HG03280 (cell line): ENCODE measurements around the gene PIP5K1B.

Experiments used
- ATAC-seq: cut with Tn5 transposase; IDR thresholded peaks from one replicate; pipeline ENCODE4 v1.9.1; 2021; ENCODE audit warnings: mild to moderate bottlenecking, moderate library complexity; ENCODE audit not compliant: unreplicated experiment

The PIP5K1B gene

GRCh38 chr9:68763104-68763503 is 58.1 kb downstream of the PIP5K1B start:
- no peak for ATAC-seq

DNA sequence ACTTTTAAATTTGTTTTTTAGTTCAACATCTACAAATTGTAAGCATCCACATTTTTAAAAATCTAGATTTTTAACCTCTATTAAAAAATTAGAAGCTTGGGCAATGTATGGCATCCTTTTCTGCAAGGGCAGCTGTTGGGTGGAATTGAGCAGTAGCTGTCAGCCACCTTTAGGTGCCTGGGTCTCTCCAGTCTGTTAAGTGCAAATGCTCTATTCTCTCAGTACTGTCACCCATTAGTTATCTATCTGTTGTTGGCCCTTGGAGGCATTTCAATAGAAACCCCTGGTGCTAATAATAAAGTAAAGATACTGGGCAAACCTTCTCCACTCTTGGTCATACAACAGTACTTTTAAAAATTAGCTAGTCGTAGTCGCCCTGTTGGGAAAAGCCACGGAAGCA is 63.6 kb downstream of the PIP5K1B start:
- ATAC-seq = no peak

DNA sequence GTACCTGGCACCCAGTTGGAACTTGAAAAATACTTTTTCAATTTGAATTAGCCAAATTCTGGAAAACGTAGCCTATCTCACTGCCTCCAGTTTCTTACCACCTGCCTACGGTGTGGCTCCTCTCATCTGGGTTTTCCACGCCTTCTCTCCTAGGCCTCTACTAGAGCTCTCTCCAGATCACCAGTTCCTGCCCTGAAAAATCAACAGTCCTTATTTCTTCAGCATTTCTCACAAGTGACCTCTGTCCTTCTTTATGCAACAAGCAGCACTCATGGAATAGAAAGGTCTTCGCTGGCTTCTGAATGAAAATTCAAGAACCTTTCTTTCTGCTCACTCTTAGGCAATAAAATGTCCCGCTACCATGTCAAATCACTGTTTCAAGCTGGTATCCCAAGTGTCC is 64.8 kb downstream of the PIP5K1B start:
- no peak for ATAC-seq

- no peak for ATAC-seq
Observed at GRCh38 chr9:68771376-68771775, 66.3 kb downstream of the PIP5K1B start.

GRCh38 chr9:68775003-68775730 is 70.1 kb downstream of the PIP5K1B start:
- no peak for ATAC-seq

- ATAC-seq = no peak
Observed at GRCh38 chr9:68777070-68777763, 72.2 kb downstream of the PIP5K1B start.

- no peak for ATAC-seq
Observed at GRCh38 chr9:68778635-68779034, 73.6 kb downstream of the PIP5K1B start.

GRCh38 chr9:68779558-68780379 is 74.7 kb downstream of the PIP5K1B start:
- ATAC-seq = peak; percentile 85

- no peak for ATAC-seq
Observed at GRCh38 chr9:68780380-68780712, 75.3 kb downstream of the PIP5K1B start.

DNA sequence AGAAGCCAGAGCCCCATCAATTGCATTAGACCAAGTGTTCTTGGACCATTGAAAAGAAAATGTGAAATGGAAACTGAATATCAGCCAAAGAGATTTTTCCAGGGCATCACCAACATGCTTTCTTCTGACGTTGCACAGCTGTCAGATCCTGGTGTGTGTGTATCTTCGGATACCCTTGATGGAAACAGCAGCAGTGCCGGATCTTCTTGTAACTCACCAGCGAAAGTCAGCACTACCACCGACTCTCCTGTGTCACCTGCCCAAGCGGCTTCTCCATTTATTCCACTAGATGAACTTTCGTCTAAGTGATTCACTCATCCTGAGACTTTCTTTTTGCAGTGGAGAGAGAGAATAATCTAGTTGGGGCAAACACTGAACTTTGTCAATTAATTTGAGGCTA is 75.7 kb downstream of the PIP5K1B start:
- ATAC-seq = no peak

DNA sequence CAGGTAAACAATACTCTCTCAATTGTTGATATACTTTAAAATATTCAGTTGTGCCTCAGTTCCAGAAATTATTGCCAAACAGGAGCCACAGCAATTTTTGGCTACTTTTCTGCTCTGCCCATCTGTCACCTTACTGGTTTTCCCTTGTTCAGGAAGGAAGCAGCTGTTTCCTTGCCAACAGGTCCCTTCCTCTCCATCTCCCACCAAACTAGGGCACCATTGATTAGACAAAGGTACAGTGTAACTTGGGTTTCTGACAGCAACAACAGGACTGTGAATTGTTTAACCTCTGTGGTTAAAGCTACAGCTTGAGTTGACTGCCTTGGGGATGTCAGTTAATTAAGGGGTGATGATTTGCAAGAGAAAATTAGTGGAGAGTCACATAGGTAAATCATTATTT is 76.9 kb downstream of the PIP5K1B start:
- ATAC-seq = no peak

DNA sequence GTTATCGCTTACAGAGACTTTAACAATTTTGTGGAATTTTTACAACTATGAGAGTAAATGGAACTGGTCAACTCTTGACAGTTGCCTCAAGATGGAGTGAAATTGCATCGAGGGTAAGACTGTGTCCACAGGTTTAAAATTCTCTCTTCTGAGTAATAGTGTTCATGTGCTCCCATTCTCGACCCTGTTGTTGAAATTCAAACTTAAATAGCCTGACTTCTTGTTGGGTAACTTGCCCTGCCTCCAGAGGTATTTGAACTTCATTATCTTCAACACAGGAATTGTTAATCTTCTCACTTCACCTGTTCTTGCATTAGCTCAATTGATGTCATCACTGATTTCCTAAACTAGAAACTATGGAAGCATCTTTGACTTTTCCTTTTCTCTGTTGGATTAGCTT is 77.5 kb downstream of the PIP5K1B start:
- ATAC-seq = no peak

DNA sequence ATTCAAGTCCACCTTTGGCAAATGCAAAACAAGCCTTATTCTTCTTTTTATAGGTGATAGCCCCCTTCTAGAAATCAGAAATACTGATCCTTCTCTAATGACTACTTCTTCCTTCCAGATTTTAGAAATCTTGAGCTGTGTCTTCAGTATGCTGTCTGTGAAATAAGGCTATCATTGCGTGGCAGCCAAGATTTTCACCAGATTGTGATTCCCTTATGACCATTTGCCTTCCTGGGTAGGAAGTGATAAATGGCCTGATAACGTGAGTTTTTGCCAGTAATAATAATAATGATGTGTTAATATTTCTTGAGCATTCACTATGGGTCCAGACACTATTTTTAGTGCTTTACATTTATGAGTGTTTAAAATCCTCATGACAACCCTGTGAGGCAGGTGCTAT is 80.9 kb downstream of the PIP5K1B start:
- ATAC-seq = no peak

DNA sequence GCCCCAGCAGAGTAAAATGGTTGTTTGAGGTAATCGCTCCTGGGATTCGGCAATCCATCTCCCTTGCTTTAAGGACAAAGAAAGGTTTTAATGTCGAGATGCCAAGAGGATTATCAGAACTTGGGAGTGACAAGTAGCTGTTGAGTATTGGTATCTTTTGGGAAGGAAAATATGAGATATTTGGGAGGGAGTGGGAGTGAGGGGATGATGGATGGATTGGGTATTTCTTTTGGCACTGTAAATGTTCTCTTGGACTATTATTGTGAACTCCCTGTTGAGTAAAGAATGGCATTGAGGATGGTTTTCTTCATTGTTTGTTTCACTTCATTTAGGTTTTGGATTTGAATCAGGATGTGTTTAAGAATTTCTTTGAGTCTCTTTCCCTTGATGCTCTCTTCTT is 86.1 kb downstream of the PIP5K1B start:
- ATAC-seq = no peak

- ATAC-seq = peak; percentile 64
Observed at GRCh38 chr9:68793605-68794343, 88.7 kb downstream of the PIP5K1B start.

- no peak for ATAC-seq
Observed at GRCh38 chr9:68794898-68795297, 89.9 kb downstream of the PIP5K1B start.

GRCh38 chr9:68795411-68795810 is 90.4 kb downstream of the PIP5K1B start:
- no peak for ATAC-seq

DNA sequence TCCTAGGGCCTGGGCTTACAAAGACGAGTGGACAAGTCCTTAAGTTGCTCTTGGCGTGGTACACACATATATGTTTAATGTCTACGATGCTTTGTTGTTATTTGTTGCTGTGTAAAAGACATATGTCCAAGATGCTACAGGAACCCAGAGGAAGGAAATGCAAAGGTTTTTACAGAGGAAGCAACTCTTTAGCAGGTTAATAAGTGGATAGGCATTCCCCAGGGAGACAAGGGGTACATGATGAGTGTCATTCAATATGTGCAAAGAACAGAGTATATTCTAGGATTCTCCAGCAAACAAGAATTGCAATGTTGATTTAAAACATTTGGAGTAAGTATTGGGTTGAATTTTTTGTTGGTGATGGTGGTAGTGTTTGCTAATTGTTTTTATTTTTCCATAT is 92.1 kb downstream of the PIP5K1B start:
- ATAC-seq = no peak

DNA sequence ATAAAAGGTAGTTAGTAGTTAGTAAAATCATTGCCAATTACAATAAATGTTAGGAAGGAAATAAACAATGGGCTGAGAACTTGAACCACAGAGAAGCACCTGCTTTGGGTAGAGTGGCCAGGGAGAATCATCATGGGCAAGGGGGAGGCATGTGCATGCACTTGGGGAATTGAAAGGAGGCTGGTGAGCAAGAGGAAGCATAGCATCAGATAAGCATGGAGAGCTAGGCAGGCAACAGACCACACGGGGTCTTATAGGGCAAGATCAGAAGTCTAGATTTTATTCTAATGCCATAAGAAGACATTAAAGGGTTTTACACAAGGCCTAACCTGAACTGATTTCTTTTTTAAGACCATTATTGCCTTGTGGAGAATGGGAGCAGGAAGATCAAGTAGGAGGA is 93.4 kb downstream of the PIP5K1B start:
- no peak for ATAC-seq

GRCh38 chr9:68800836-68801235 is 95.8 kb downstream of the PIP5K1B start:
- ATAC-seq = no peak

- ATAC-seq = peak; percentile 95
Observed at GRCh38 chr9:68802525-68803015, 97.5 kb downstream of the PIP5K1B start.
